Sigmoid colon (tissue), 3 donors: ENCODE measurements around the gene FBXL16.

Source experiments
- POLR2A ChIP-seq, 2 donors: fragments of 450-650 bp; IDR thresholded peaks; one replicate each; pipeline ENCODE4 v1.6.1; 2016; ENCODE audit warnings: antibody characterized with exemption in 2 of 2, mild to moderate bottlenecking in 2 of 2, moderate library complexity in 2 of 2
- TF ChIP-seq, protein P1 (sequence below), 4 experiments: fragments of 450-650 bp in 3 of 4; fragments of 200-600 bp in 1 of 4; IDR thresholded peaks; one replicate each; pipeline ENCODE4 v1.5.1; 2016 to 2019; ENCODE audit warnings: antibody characterized with exemption in 4 of 4, mild to moderate bottlenecking in 3 of 4, moderate library complexity in 2 of 4

DNA sequence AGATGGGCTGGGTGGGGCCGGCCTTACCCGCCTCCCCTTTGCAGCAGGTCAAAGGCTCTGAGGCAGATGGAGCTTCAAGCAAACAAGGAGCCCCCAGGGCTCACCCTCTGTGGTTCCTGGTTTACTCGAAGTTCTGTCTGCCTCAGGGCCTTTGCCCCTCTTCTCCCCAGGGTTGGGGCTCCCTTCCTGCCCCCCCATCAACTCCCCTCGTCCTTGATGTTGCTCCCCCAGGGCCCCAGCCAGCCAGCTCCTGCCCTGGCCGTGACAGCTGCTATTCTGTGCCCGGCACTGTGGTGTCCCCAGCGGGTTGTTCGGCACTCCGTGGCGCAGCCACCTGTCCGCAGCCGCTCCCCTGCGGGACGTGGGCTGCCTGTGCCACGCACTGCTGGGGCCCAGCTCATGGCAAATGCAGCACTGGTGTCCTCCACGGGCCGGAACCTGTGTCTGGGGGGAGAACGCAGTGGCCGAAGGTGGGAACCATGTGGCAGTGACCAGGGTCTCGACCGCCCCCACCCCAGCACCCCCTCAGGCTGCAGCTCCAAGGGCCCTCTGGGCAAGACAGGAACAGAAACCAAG lies 5.0 kb upstream of the FBXL16 start:
- no peak for TF ChIP-seq POLR2A (IDR thresholded peaks at IDR 0.05)
- TF ChIP-seq, protein P1, sequence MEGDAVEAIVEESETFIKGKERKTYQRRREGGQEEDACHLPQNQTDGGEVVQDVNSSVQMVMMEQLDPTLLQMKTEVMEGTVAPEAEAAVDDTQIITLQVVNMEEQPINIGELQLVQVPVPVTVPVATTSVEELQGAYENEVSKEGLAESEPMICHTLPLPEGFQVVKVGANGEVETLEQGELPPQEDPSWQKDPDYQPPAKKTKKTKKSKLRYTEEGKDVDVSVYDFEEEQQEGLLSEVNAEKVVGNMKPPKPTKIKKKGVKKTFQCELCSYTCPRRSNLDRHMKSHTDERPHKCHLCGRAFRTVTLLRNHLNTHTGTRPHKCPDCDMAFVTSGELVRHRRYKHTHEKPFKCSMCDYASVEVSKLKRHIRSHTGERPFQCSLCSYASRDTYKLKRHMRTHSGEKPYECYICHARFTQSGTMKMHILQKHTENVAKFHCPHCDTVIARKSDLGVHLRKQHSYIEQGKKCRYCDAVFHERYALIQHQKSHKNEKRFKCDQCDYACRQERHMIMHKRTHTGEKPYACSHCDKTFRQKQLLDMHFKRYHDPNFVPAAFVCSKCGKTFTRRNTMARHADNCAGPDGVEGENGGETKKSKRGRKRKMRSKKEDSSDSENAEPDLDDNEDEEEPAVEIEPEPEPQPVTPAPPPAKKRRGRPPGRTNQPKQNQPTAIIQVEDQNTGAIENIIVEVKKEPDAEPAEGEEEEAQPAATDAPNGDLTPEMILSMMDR (IDR thresholded peaks at IDR 0.05) = no peak
